GM23338 (cell line): ENCODE data around the gene ANKRD31.

Experiments used
- CREB1 ChIP-seq: fragments of 250-450 bp; sonication (Bioruptor Pico); IDR thresholded peaks from 2 replicates; pipeline ENCODE4 v1.5.0; 2020; ENCODE audit warnings: low read depth, mild to moderate bottlenecking, moderate library complexity
- CTCF ChIP-seq, 2 experiments: fragments of 200-600 bp in 1 of 2; sonication (generic) in 1 of 2; conservative IDR thresholded peaks; 2 replicates each; pipeline versions ENCODE4 v1.5.1 to v1.6.1; 2016 to 2017; ENCODE audit warnings: antibody characterized with exemption in 2 of 2, low read depth in 2 of 2, mild to moderate bottlenecking in 2 of 2, moderate library complexity in 1 of 2
- ETS1 ChIP-seq: IDR thresholded peaks from 2 replicates; pipeline ENCODE4 v1.6.1; 2016; ENCODE audit warnings: antibody characterized with exemption
- EZH2 ChIP-seq: fragments of 200-600 bp; sonication (generic); IDR thresholded peaks from one replicate; pipeline ENCODE4 v1.8.0; 2017; ENCODE audit warnings: antibody characterized with exemption, mild to moderate bottlenecking, low read depth; ENCODE audit not compliant: unreplicated experiment
- EZH2phosphoT487 ChIP-seq: fragments of 200-600 bp; sonication (generic); IDR thresholded peaks from one replicate; pipeline ENCODE4 v1.8.1; 2018; ENCODE audit warnings: antibody characterized with exemption; ENCODE audit not compliant: unreplicated experiment
- JUNB ChIP-seq: IDR thresholded peaks from one replicate; pipeline ENCODE4 v1.6.1; 2016; ENCODE audit warnings: antibody characterized with exemption; ENCODE audit not compliant: unreplicated experiment
- NANOG ChIP-seq: IDR thresholded peaks from 2 replicates; pipeline ENCODE4 v1.6.1; 2016; ENCODE audit warnings: antibody characterized with exemption, borderline replicate concordance
- POLR2AphosphoS5 ChIP-seq: IDR thresholded peaks from 2 replicates; pipeline ENCODE4 v1.6.1; 2016; ENCODE audit warnings: antibody characterized with exemption, low read depth
- REST ChIP-seq: IDR thresholded peaks from one replicate; pipeline ENCODE4 v1.6.1; 2018; ENCODE audit warnings: antibody characterized with exemption; ENCODE audit not compliant: unreplicated experiment
- ZNF114 ChIP-seq: fragments of 250-450 bp; sonication (Bioruptor Pico); IDR thresholded peaks from 2 replicates; pipeline ENCODE4 v1.5.0; 2020; ENCODE audit warnings: mild to moderate bottlenecking, moderate library complexity
- ZNF331 ChIP-seq: fragments of 250-450 bp; sonication (Bioruptor Pico); IDR thresholded peaks from 2 replicates; pipeline ENCODE4 v1.5.0; 2020; ENCODE audit warnings: low read depth, mild to moderate bottlenecking, moderate library complexity

- TF ChIP-seq EZH2, result no peak
- no peak for TF ChIP-seq CTCF (conservative IDR thresholded peaks at IDR 0.05; ENCODE audit: low read depth in 2 of 2)
- TF ChIP-seq NANOG, result no peak
- TF ChIP-seq CREB1 (CRISPR knock-in tag), result no peak
- TF ChIP-seq REST, result no peak
- TF ChIP-seq ETS1, result no peak
- TF ChIP-seq ZNF331 (CRISPR knock-in tag), result no peak
- no peak for TF ChIP-seq JUNB
- no peak for TF ChIP-seq POLR2AphosphoS5
- TF ChIP-seq EZH2phosphoT487, result no peak
- no peak for TF ChIP-seq ZNF114 (CRISPR knock-in tag)
Observed at GRCh38 chr5:75243100-75243499, 6.4 kb upstream of the ANKRD31 start.
